Right ventricle myocardium inferior (tissue), 1 donor: ENCODE measurements around the gene MPP4. TPM values are rescaled to one million over a fixed set of nuclear protein-coding genes. Genes with fewer than 3 reads are reported as not detected.

Source experiments
- ATAC-seq: fragments of 200-7000 bp; cut with Tn5 transposase; one replicate; pipeline ENCODE4 v1.9.1; 2020; ENCODE audit warnings: mild to moderate bottlenecking, moderate library complexity
- DNase-seq: peaks from one replicate; pipeline ENCODE4 v3.0.0; 2021; ENCODE audit errors: missing footprints
- intact Hi-C: fragments of 100-400 bp; cut with DNase I; formaldehyde crosslinking; loops from one replicate; pipeline ENCODE4 v1.11.0; 2022
- total RNA-seq: library from RNA; stranded (reverse); fragmentation: NEBNext Ultra II Directional; extraction: Animal tissue kit (Norgen Biotek cat#: 25700); gene quantifications from one replicate; pipeline ENCODE4 v1.2.1, GENCODE V29; 2021
- donor health status: DM: no; HTN: yes; CAD: no; lungs with severe emphysema.

Gene MPP4
- total RNA-seq, 1 donor from 2014 or later: not detected

GRCh38 chr2:201642086-201642578, 56.3 kb downstream of the MPP4 start:
- no peak for ATAC-seq
- peak; percentile 69 for DNase-seq
- intact Hi-C loops: loop anchor here (10.0 kb wide), 2 partner anchors 187 to 407 kb away; partner anchors contain the start of genes STRADB and TRAK2

- no peak for ATAC-seq
- intact Hi-C loops: no loop called here
- no peak for DNase-seq
Measured at GRCh38 chr2:201639205-201639604, 59.2 kb downstream of the MPP4 start.

GRCh38 chr2:201638326-201638725, 60.1 kb downstream of the MPP4 start:
- intact Hi-C loops: no loop called here
- ATAC-seq (no peak), DNase-seq (no peak)

- ATAC-seq (no peak), DNase-seq (no peak)
- intact Hi-C loops: no loop called here
Measured at GRCh38 chr2:201633661-201634249, 64.7 kb downstream of the MPP4 start.

- intact Hi-C loops: no loop called here
- DNase-seq: no peak
- no peak for ATAC-seq
Measured at GRCh38 chr2:201631041-201631440, 67.4 kb downstream of the MPP4 start.

GRCh38 chr2:201630577-201630976, 67.9 kb downstream of the MPP4 start:
- ATAC-seq: no peak
- intact Hi-C loops: no loop called here
- no peak for DNase-seq

GRCh38 chr2:201628545-201628944, 69.9 kb downstream of the MPP4 start:
- ATAC-seq: peak; percentile 48
- no peak for DNase-seq
- intact Hi-C loops: no loop called here

GRCh38 chr2:201622306-201622970, 76.0 kb downstream of the MPP4 start:
- intact Hi-C loops: no loop called here
- ATAC-seq (no peak), DNase-seq (no peak)

- no peak for DNase-seq
- intact Hi-C loops: no loop called here
- ATAC-seq: no peak
Measured at GRCh38 chr2:201621293-201621999, 77.0 kb downstream of the MPP4 start.

GRCh38 chr2:201618744-201619662, 79.4 kb downstream of the MPP4 start:
- intact Hi-C loops: no loop called here
- peak; percentile 96 for ATAC-seq
- peak; percentile 91 for DNase-seq

GRCh38 chr2:201608021-201608420, 90.4 kb downstream of the MPP4 start:
- intact Hi-C loops: no loop called here
- no peak for DNase-seq
- no peak for ATAC-seq

GRCh38 chr2:201607568-201607967, 90.9 kb downstream of the MPP4 start:
- DNase-seq (no peak), ATAC-seq (no peak)

GRCh38 chr2:201600906-201601305, 97.5 kb downstream of the MPP4 start:
- ATAC-seq: no peak
- intact Hi-C loops: no loop called here
- no peak for DNase-seq

More at GRCh38 chr2:201607568-201607967, 90.9 kb downstream of the MPP4 start:
- intact Hi-C loops: no loop called here

GRCh38 chr2:201597397-201597796, 101.0 kb downstream of the MPP4 start:
- intact Hi-C loops: no loop called here
- ATAC-seq (no peak), DNase-seq (no peak)

Other genes with a start within 250 kb of the MPP4 start
- 163 TPM for gene TRAK2, start 247.2 kb downstream of the MPP4 start, total RNA-seq
- 79.1 TPM for gene STRADB, start 246.9 kb downstream of the MPP4 start, total RNA-seq
- gene TMEM237, start 55.1 kb downstream of the MPP4 start, total RNA-seq: 14.6 TPM
- 34.5 TPM for gene ALS2, start 82.3 kb upstream of the MPP4 start, total RNA-seq
- 0.35 TPM for gene CDK15, start 107.9 kb upstream of the MPP4 start, total RNA-seq